T-helper 2 cell treated with Interferon-gamma antibody and Interleukin-4, amounts not matched to agents 5 μg/mL and 100 μg/mL, for 36 hours (primary cell): ENCODE data around the gene IGDCC3.
A peak's percentile ranks its signal among the peaks of the same experiment; 100 is the strongest.

Experiments
- DNase-seq: peaks from one replicate; pipeline ENCODE4 v3.0.0; 2021; ENCODE audit warnings: low spot score
- H3K27ac Mint-ChIP-seq: one replicate; pipeline ENCODE4 v1.8.0; 2021; ENCODE audit warnings: mild to moderate bottlenecking, mixed read lengths
- H3K27me3 Mint-ChIP-seq: one replicate; pipeline ENCODE4 v1.8.0; 2021; ENCODE audit warnings: low read depth, mixed read lengths
- H3K36me3 Mint-ChIP-seq: one replicate; pipeline ENCODE4 v1.8.0; 2021; ENCODE audit warnings: low read depth, mixed read lengths
- H3K4me1 Mint-ChIP-seq: one replicate; pipeline ENCODE4 v1.8.0; 2021; ENCODE audit warnings: low read depth, mixed read lengths
- H3K4me3 Mint-ChIP-seq: one replicate; pipeline ENCODE4 v1.8.0; 2022; ENCODE audit warnings: mild to moderate bottlenecking, moderate library complexity, mixed read lengths
- H3K9me3 Mint-ChIP-seq: one replicate; pipeline ENCODE4 v1.8.0; 2021; ENCODE audit warnings: mixed read lengths

IGDCC3 gene

DNA sequence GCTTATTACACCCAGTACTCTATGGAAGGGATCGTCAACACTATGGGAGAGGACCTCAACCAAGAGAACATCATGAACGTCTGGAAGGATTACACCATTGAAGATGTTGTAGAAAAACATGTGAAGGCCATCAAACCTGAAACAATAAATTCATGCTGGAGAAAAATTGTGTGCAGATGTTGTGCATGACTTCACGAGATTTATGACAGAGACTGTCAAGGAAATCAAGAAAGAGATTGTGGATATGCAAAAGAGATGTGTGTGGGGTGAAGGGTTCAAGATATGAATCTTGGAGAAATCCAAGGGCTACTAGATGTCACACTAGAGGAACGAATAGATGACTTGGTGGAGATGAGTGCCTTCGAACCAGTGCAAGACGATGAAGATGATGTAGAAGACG, 87.6 kb downstream of the IGDCC3 start:
- DNase-seq, result no peak
- Mint-ChIP-seq H3K4me1 (peaks cover 31% of the 10 kb centered on the region), H3K9me3 (no peaks in the 10 kb centered on the region), H3K27me3 (no peaks in the 10 kb centered on the region), H3K27ac (no peak overlapping the region), H3K4me3 (no peak overlapping the region), H3K36me3 (no peaks in the 10 kb centered on the region)

DNA sequence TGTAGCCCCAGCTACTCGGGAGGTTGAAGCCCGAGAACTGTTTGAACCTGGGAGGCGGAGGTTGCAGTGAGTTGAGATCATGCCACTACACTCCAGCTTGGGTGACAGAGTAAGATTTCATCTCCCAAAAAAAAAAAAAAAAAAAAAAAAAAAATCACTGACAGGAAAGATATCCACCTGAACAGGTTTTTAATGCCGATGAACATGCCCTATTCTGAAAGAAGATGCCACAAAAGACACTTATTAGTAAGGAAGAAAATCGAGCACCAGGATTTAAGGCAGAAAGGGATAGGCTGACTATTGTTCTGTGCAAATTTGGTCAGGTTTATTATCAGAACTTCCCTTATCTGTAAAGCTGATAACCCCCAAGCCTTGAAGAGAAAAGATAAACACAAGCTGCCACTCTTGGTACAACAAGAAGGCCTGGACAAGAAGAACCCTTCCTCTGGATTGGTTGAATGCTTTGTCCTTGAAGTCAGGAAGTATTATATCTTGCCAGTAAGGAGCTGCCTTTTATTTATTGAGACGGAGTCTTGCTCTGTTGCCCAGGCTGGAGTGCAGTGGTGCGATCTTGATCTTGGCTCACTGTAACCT, 88.4 kb downstream of the IGDCC3 start:
- Mint-ChIP-seq H3K4me3 (no peak overlapping the region), H3K36me3 (no peaks in the 10 kb centered on the region), H3K27ac (no peak overlapping the region), H3K27me3 (no peaks in the 10 kb centered on the region), H3K9me3 (no peaks in the 10 kb centered on the region), H3K4me1 (peaks cover 25% of the 10 kb centered on the region)
- no peak for DNase-seq

GRCh38 chr15:65287520-65287855, 90.3 kb downstream of the IGDCC3 start:
- no peak for DNase-seq
- Mint-ChIP-seq H3K4me1 (peaks cover 22% of the 10 kb centered on the region), H3K36me3 (peaks cover 1% of the 10 kb centered on the region), H3K9me3 (no peaks in the 10 kb centered on the region), H3K27me3 (no peaks in the 10 kb centered on the region), H3K4me3 (peak overlapping the region; percentile 88), H3K27ac (peak overlapping the region; percentile 84)

DNA sequence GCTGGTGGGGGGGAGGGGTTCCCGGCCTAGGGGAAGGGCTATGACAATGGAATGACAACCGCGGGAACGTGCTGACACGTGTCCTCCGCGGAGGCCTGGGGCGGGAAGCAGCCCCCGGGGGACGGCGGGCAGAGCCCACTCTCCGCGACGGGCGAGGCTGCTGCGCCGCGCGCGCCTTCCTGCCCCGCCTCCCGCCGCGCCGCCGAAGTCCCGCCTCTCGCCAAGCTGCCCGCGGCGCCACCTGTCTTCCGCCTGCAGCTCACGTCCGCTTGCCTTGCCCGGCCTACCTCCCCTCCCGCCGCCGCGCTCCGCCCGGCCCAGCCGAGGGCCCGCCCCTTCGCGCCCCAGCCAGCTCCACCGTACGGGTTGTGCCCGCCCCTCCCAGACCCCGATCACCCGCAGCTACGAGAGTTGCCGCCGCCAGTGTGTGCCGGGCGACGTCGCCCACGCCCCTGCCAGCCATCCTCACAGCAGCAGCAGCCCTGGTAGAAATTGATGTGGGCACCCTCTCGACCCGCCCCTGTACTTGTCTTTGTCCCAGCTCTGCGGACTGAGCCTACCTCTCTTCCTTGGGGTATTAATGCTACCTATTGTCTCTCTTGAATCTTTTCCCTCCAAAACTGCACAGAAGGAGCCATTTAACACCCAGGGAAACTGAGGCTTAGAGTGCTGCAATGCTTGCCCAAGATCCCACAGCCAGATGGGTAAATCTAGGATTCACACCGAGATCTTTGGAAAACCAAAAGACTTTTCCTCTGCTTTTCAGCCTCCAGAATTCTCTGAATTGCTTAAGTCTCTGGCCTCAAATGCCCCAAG, 90.9 kb downstream of the IGDCC3 start, which contains the start of gene PARP16:
Gene PARP16 (minus strand): TSS at position 180 of the 816 bp plus-strand sequence. CDS start 457 bp downstream, outside the sequence.
- H3K36me3 Mint-ChIP-seq, result peaks cover 4% of the 10 kb centered on the region
- H3K4me1 Mint-ChIP-seq, result peaks cover 21% of the 10 kb centered on the region
- DNase-seq, result peak; percentile 93
- no peaks in the 10 kb centered on the region for H3K9me3 Mint-ChIP-seq
- H3K27me3 Mint-ChIP-seq, result no peaks in the 10 kb centered on the region
- peak within 1 kb of the TSS; percentile 84 for H3K27ac Mint-ChIP-seq
- H3K4me3 Mint-ChIP-seq, result peak within 1 kb of the TSS; percentile 88

DNA sequence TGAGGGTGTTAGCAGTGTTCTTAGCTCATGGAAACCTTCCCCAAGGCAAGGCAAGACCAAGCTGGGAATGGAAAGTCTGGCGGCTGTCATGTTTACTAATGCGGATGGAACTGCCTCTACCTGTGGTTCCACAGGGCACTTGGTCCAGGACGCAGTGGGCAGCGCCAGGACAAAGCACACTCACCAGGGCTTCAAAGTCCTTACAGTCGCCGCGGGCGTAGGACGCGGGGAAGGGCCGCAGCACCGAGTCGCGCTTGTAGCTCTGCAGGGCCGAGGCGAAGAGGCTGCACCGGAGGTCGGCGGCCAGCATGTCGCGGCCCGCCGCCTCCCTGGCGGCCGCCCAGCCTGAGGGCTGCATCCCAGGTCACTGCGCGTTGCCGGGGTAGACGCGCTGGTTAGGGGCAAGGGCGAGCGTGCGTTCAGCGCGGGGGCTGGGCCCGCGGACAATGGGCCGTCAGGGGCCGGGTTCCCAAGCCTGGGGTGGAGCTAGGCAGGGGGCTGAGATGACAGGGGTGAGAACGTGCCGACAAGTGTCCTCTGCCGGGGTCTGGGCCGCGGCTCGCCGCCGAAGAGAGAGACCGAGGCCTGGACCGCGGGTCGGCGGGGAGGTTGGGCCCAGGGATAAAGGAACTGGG, 91.6 kb downstream of the IGDCC3 start:
- Mint-ChIP-seq H3K36me3 (peaks cover 4% of the 10 kb centered on the region), H3K4me3 (peak overlapping the region; percentile 88), H3K27me3 (no peaks in the 10 kb centered on the region), H3K9me3 (no peaks in the 10 kb centered on the region), H3K4me1 (peaks cover 21% of the 10 kb centered on the region), H3K27ac (peak overlapping the region; percentile 83)
- peak; percentile 44 for DNase-seq

DNA sequence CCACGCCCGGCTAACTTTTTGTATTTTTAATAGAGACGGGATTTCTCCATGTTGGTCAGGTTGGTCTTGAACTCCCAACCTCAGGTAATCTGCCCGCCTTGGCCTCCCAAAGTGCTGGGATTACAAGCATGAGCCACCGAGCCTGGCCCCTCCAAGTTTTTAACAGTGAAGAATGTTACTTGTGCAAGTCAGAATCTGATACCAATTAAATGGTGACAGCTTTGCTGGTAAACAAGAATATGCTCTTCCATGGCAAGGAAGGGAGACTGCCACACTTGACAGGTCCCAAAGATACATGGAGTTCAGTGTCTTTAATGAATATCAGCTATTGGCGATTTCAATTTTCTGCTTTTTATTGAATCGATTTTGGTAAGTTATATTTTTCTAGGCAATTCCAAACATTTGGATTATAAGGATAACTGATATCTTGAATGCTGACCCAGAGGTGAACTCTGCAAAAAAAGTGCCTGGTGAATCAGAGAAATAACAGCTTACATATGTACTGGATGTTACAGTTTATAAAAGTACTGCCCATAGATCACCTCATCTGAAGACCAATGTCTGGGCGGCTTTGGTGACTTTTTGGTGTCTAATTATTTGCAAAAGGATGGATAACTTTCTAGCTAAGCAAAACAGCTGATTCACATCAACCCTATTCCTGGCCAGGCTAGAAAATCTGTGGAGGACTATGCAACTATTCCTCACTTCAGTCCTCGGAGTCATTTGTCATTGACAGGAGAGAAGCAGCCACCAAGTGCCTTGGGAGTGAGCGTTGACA, 92.3 kb downstream of the IGDCC3 start:
- peak overlapping the region; percentile 83 for H3K27ac Mint-ChIP-seq
- no peaks in the 10 kb centered on the region for H3K9me3 Mint-ChIP-seq
- H3K27me3 Mint-ChIP-seq, result no peaks in the 10 kb centered on the region
- H3K4me1 Mint-ChIP-seq, result peaks cover 21% of the 10 kb centered on the region
- peak overlapping the region; percentile 88 for H3K4me3 Mint-ChIP-seq
- peaks cover 4% of the 10 kb centered on the region for H3K36me3 Mint-ChIP-seq
- DNase-seq, result no peak

GRCh38 chr15:65278480-65278879, 99.3 kb downstream of the IGDCC3 start:
- Mint-ChIP-seq H3K36me3 (peaks cover 8% of the 10 kb centered on the region), H3K4me3 (no peak overlapping the region), H3K27me3 (no peaks in the 10 kb centered on the region), H3K9me3 (no peaks in the 10 kb centered on the region), H3K27ac (no peak overlapping the region), H3K4me1 (peaks cover 20% of the 10 kb centered on the region)
- no peak for DNase-seq
